HepG2 (cell line): Measurements from ENCODE around the gene PDCD11. TPM values are rescaled to one million over a fixed set of nuclear protein-coding genes. Genes with fewer than 3 reads are reported as not detected.

Experiments used
- ATAC-seq: fragments of 200-7000 bp; cut with Tn5 transposase; 3 replicates; pipeline ENCODE4 v1.9.1; 2020; ENCODE audit warnings: mild to moderate bottlenecking, moderate library complexity
- BruUV-seq: library from RNA; stranded (reverse); fragments of 400-500 nt; replicated peaks from 2 replicates; lab custom pipeline; 2021; lab: Mats Ljungman, UMichigan
- CTCF ChIA-PET: fragments of 300-600 bp; formaldehyde crosslinking; extraction: SDS; loops from one replicate; lab custom pipeline; 2021; ENCODE audit warnings: low total read pairs, inconsistent platforms, low intra/inter-chr PET ratio; lab: Yijun Ruan, JAX
- POLR2A ChIA-PET: fragments of 350-600 bp; sonication (Branson Sonifier 250); formaldehyde crosslinking; loops from one replicate; lab custom pipeline; 2020; ENCODE audit warnings: antibody characterized with exemption, inconsistent platforms; lab: Yijun Ruan, JAX
- DNase-seq: peaks from one replicate; pipeline ENCODE4 v3.0.0-alpha.2; 2015; ENCODE audit warnings: low spot score
- FAIRE-seq: peaks from 3 replicates; lab custom pipeline; 2011; peaks lifted over from hg19 to GRCh38; lab: Jason Lieb, UNC
- H2AFZ ChIP-seq: one replicate; pipeline ENCODE4 v1.6.1; 2011; ENCODE audit warnings: low read length, inconsistent platforms
- H3K27ac ChIP-seq: fragments of 300-600 bp; 3 replicates; pipeline ENCODE4 v1.8.0; 2011; ENCODE audit warnings: mixed run types, mild to moderate bottlenecking, mixed read lengths, low read length, inconsistent platforms; ENCODE audit not compliant: insufficient read depth; ENCODE audit errors: extremely low read length
- H3K27me3 ChIP-seq, 2 experiments: fragments of 200-600 bp in 1 of 2; 2 replicates in 1 of 2; 3 replicates in 1 of 2; pipeline versions ENCODE4 v1.6.0 to v1.8.0; 2011; ENCODE audit warnings: low read length in 2 of 2, mild to moderate bottlenecking in 2 of 2, moderate library complexity in 2 of 2, inconsistent platforms in 1 of 2; ENCODE audit not compliant: insufficient read depth in 2 of 2, control insufficient read depth in 1 of 2
- H3K36me3 ChIP-seq, 2 experiments: fragments of 200-600 bp in 1 of 2; replicated peaks in 1 of 2; 2 replicates in 1 of 2; 3 replicates in 1 of 2; pipeline versions ENCODE4 v1.5.1 to v1.8.0; 2011; ENCODE audit warnings: low read length in 2 of 2, inconsistent platforms in 1 of 2; ENCODE audit not compliant: insufficient read depth in 2 of 2, control insufficient read depth in 1 of 2
- H3K4me1 ChIP-seq: 2 replicates; pipeline ENCODE4 v1.5.1; 2012; ENCODE audit warnings: low read length, inconsistent platforms; ENCODE audit not compliant: insufficient read depth
- H3K4me2 ChIP-seq: 2 replicates; pipeline ENCODE4 v1.6.0; 2011; ENCODE audit warnings: low read depth, low read length, inconsistent platforms
- H3K4me3 ChIP-seq, 3 experiments: fragments of 200-600 bp in 1 of 3; sonication (generic), shearing (Covaris generic) in 1 of 3; replicated peaks in 1 of 3; 2 replicates each; pipeline ENCODE4 v1.5.1; 2011 to 2016; ENCODE audit warnings: low read length in 3 of 3, inconsistent platforms in 2 of 3, low read depth in 2 of 3, mild to moderate bottlenecking in 2 of 3, control low read depth in 1 of 3, mixed read lengths in 1 of 3; ENCODE audit not compliant: insufficient read depth in 1 of 3
- H3K79me2 ChIP-seq: one replicate; pipeline ENCODE4 v1.6.1; 2011; ENCODE audit warnings: low read length, inconsistent platforms; ENCODE audit not compliant: insufficient read depth
- H3K9ac ChIP-seq: 2 replicates; pipeline ENCODE4 v1.6.0; 2011; ENCODE audit warnings: mild to moderate bottlenecking, low read depth, low read length, inconsistent platforms; ENCODE audit not compliant: insufficient read depth
- H3K9me3 ChIP-seq: 2 replicates; pipeline ENCODE4 v1.5.1; 2012; ENCODE audit warnings: mild to moderate bottlenecking, low read length
- H4K20me1 ChIP-seq: 2 replicates; pipeline ENCODE4 v1.6.0; 2011; ENCODE audit warnings: inconsistent platforms, mild to moderate bottlenecking, low read length, moderate library complexity; ENCODE audit not compliant: insufficient read depth
- ARNTL ChIP-seq: sonication (generic); formaldehyde crosslinking; IDR thresholded peaks from 2 replicates; pipeline ENCODE4 v1.4.0; 2020; ENCODE audit warnings: mild to moderate bottlenecking, missing genetic modification reagents
- CBX1 ChIP-seq: IDR thresholded peaks from one replicate; pipeline ENCODE4 v1.6.1; 2016; ENCODE audit warnings: antibody characterized with exemption, low read depth
- HMGXB4 ChIP-seq, 2 experiments: sonication (generic) in 1 of 2; formaldehyde crosslinking in 1 of 2; IDR thresholded peaks; 2 replicates each; pipeline versions ENCODE4 v1.4.0 to v1.6.1; 2018 to 2020; ENCODE audit warnings: missing genetic modification reagents in 2 of 2, borderline replicate concordance in 1 of 2, low read depth in 1 of 2, mild to moderate bottlenecking in 1 of 2, missing biosample characterization in 1 of 2
- NFAT5 ChIP-seq: sonication (generic); formaldehyde crosslinking; IDR thresholded peaks from 2 replicates; pipeline ENCODE4 v1.4.0; 2020; ENCODE audit warnings: missing genetic modification reagents
- PLSCR1 ChIP-seq: sonication (generic); formaldehyde crosslinking; IDR thresholded peaks from 2 replicates; pipeline ENCODE4 v1.5.0; 2020; ENCODE audit warnings: missing genetic modification reagents, mild to moderate bottlenecking, borderline replicate concordance
- SMARCC2 ChIP-seq: fragments of 450-650 bp; IDR thresholded peaks from 2 replicates; pipeline ENCODE4 v1.6.1; 2017; ENCODE audit warnings: antibody characterized with exemption, mild to moderate bottlenecking
- SPEN ChIP-seq: sonication (generic); formaldehyde crosslinking; IDR thresholded peaks from 2 replicates; pipeline ENCODE4 v1.5.1; 2020; ENCODE audit warnings: low read depth, mild to moderate bottlenecking, missing genetic modification reagents
- U2AF1 ChIP-seq: fragments of 200-400 bp; formaldehyde crosslinking; optimal IDR thresholded peaks from 2 replicates; pipeline ENCODE3; 2017; ENCODE audit warnings: mild to moderate bottlenecking, low read depth, low read length
- ZBTB3 ChIP-seq: sonication (generic); formaldehyde crosslinking; IDR thresholded peaks from 2 replicates; pipeline ENCODE4 v1.4.0; 2020; ENCODE audit warnings: low read depth, mild to moderate bottlenecking, moderate library complexity, missing genetic modification reagents, borderline replicate concordance
- ZEB1 ChIP-seq: IDR thresholded peaks from 2 replicates; pipeline ENCODE4 v1.6.1; 2012; ENCODE audit warnings: mild to moderate bottlenecking, low read depth, inconsistent platforms; ENCODE audit not compliant: insufficient replicate concordance
- ZNF546 ChIP-seq: sonication (generic); formaldehyde crosslinking; conservative IDR thresholded peaks from 2 replicates; pipeline ENCODE4 v1.8.1; 2023; ENCODE audit warnings: mild to moderate bottlenecking, missing genetic modification reagents
- ZNF607 ChIP-seq: sonication (generic); formaldehyde crosslinking; IDR thresholded peaks from 2 replicates; pipeline ENCODE4 v1.5.1; 2020; ENCODE audit warnings: missing genetic modification reagents, mild to moderate bottlenecking, borderline replicate concordance
- WGBS: methylation state at CpG from one replicate; pipeline ENCODE4 v1.1.6; 2017; ENCODE audit warnings: low lambda C conversion rate; 5-methylcytosine and 5-hydroxymethylcytosine counted together
- in situ Hi-C: cut with HindIII; loops from 2 replicates; pipeline ENCODE4 v1.10.0; 2017; ENCODE audit warnings: low pct_unique_long_range_greater_than_20kb; ENCODE audit not compliant: extremely low pct_ligation_motif_present
- intact Hi-C: fragments of 100-400 bp; cut with micrococcal nuclease; formaldehyde crosslinking; loops from one replicate; pipeline ENCODE4 v1.10.0; 2022; ENCODE audit not compliant: unreplicated experiment
- polyA plus RNA-seq, 8 experiments: library from polyadenylated mRNA; depleted of rRNA in 3 of 8; stranded (reverse) in 7 of 8; unstranded in 1 of 8; fragments of >200 nt; fragmentation: Illumina TruSeq in 4 of 8; extraction: Trizol in 4 of 8; gene quantifications; 2 replicates each; pipeline versions ENCODE4 v1.2.1 to v1.2.3, GENCODE V29; 2011 to 2016; ENCODE audit warnings: low read depth in 4 of 8, missing spikeins in 1 of 8, mixed read lengths in 1 of 8; ENCODE audit not compliant: insufficient read depth in 1 of 8
- total RNA-seq, 5 experiments: library from RNA; depleted of rRNA; stranded (reverse); fragments of >200 nt; fragmentation: Illumina TruSeq; extraction: Trizol; gene quantifications; 2 replicates each; pipeline ENCODE4 v1.2.3, GENCODE V29; 2016; ENCODE audit warnings: low read depth in 1 of 5
- TF ChIP-seq, protein P1 (sequence below): IDR thresholded peaks from 2 replicates; pipeline ENCODE4 v1.6.1; 2018; ENCODE audit warnings: missing genetic modification reagents

Gene PDCD11
- total and polyA plus RNA-seq, 2 of the 13 experiments (the other 11 are each of a cell fraction or from before 2014, with no cell fraction given) = 12.8 to 52.8 TPM

DNA sequence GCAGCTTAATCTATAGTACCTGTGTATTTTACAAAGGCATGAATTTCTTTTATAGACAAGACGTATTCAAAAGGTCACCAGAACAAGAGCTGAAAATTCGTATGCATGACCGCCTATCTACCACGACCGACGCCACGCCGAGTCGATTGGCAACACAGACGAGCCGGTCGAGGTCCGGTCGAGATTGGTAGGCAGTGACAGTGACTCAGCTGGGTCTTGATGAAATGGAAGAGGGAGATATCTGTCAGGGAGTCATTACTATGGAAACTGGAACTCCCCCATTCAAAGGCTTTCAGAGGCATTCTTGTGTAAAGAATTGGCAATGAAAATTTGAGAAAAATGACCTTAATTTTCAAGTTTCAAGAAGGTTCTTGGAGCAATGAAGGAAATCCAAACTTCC, 2.2 kb upstream of the PDCD11 start (continued):
- TF ChIP-seq PLSCR1 (CRISPR knock-in tag) = no peak

DNA sequence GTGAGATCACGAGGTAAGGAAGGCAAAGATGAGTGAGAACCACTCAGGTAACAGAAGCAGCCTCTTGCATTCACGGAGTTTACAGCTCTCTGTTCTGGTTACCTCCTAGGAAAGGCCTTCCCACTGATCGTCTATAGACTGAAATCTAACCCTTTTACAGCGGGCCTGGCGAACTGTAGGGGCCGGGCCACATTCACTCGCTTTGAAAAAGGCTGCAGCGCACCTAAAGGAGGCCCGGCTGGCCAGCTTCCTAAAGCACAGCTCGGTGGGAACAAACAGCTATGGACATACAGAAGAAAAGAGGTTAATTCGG, 716 bp upstream of the PDCD11 start:
- FAIRE-seq = no peak
- Histone ChIP-seq H3K79me2 (peaks cover 55% of the 10 kb centered on the region), H3K4me2 (peak overlapping the region; percentile 92), H3K4me3 (peak overlapping the region; percentile 71 to 94 (median 84)), H3K36me3 (peaks cover 5 to 37% of the 10 kb centered on the region in 2 experiments; a peak in 4 of 5 replicates), H3K9me3 (no peaks in the 10 kb centered on the region), H3K27ac (peak overlapping the region; percentile 81), H2AFZ (no peak overlapping the region), H3K27me3 (no peaks in the 10 kb centered on the region; a peak in 1 of 5 replicates), H3K4me1 (peaks cover 49% of the 10 kb centered on the region), H4K20me1 (no peaks in the 10 kb centered on the region), H3K9ac (peak overlapping the region; percentile 93)
- CTCF ChIA-PET = no interaction called here
- peak; percentile 38 for ATAC-seq
- in situ Hi-C loops = no loop called here
- DNase-seq = no peak
- intact Hi-C loops = loop anchor here (2.0 kb wide), 1 partner anchor 27 kb away; no protein-coding TSS in a partner anchor
- POLR2A ChIA-PET = interaction anchor here (1.0 to 1.8 kb wide), 8 partner anchors 8 to 74 kb away, joined by 3 to 10 read pairs (median 5); partner anchors contain the start of genes PCGF6 and TAF5
- BruUV-seq = TSS peak; percentile 90
- WGBS = 3% methylated on average over 11 of the region's 11 CpGs
- TF ChIP-seq ZBTB3 (CRISPR knock-in tag) (0 out of 2 replicates have a peak, but pooled peaks have one; percentile 15), ZNF607 (CRISPR knock-in tag) (0 out of 2 replicates have a peak, but pooled peaks have one; percentile 26), SPEN (CRISPR knock-in tag) (no peak), CBX1 (no peak), U2AF1 (no peak), ZNF546 (CRISPR knock-in tag) (0 out of 2 replicates have a peak, but pooled peaks have one; percentile 15), SMARCC2 (no peak), ARNTL (CRISPR knock-in tag) (0 out of 2 replicates have a peak, but pooled peaks have one; percentile 5), HMGXB4 (CRISPR knock-in tag; IDR thresholded peaks at IDR 0.05; ENCODE audit: borderline replicate concordance in 1 of 2, low read depth in 1 of 2) (no peak), NFAT5 (CRISPR knock-in tag) (0 out of 2 replicates have a peak, but pooled peaks have one; percentile 4), ZEB1 (peak; percentile 13)
- TF ChIP-seq, protein P1, sequence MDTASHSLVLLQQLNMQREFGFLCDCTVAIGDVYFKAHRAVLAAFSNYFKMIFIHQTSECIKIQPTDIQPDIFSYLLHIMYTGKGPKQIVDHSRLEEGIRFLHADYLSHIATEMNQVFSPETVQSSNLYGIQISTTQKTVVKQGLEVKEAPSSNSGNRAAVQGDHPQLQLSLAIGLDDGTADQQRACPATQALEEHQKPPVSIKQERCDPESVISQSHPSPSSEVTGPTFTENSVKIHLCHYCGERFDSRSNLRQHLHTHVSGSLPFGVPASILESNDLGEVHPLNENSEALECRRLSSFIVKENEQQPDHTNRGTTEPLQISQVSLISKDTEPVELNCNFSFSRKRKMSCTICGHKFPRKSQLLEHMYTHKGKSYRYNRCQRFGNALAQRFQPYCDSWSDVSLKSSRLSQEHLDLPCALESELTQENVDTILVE (CRISPR knock-in tag) = no peak
